K562 (cell line): ENCODE data around the gene CALHM3. TPM values are rescaled to one million over a fixed set of nuclear protein-coding genes. Genes with fewer than 3 reads are reported as not detected.

Experiments used
- ATAC-seq: fragments of 200-7000 bp; cut with Tn5 transposase; 3 replicates; pipeline ENCODE4 v1.9.1; 2020; ENCODE audit warnings: moderate library complexity
- BruUV-seq: library from RNA; stranded (reverse); fragments of 400-500 nt; replicated peaks from 2 replicates; lab custom pipeline; 2021; lab: Mats Ljungman, UMichigan
- CTCF ChIA-PET: fragments of 300-600 bp; formaldehyde crosslinking; extraction: SDS; loops from one replicate; lab custom pipeline; 2021; ENCODE audit warnings: low intra/inter-chr PET ratio; lab: Yijun Ruan, JAX
- POLR2A ChIA-PET: fragments of 300-600, 350-650 bp; sonication (Branson Sonifier 250); formaldehyde crosslinking; extraction: SDS; loops from one replicate; lab custom pipeline; 2021; ENCODE audit warnings: antibody characterized with exemption, inconsistent platforms; lab: Yijun Ruan, JAX
- DNase-seq, 4 experiments: peaks; one replicate each; pipeline versions ENCODE4 v3.0.0 to v3.0.0-alpha.2; 2011 to 2018; ENCODE audit warnings: low spot score in 3 of 4, mixed read lengths in 3 of 4; ENCODE audit errors: extremely low read depth in 1 of 4
- FAIRE-seq: peaks from 2 replicates; lab custom pipeline; 2011; peaks lifted over from hg19 to GRCh38; lab: Jason Lieb, UNC
- H2AFZ ChIP-seq: 2 replicates; pipeline ENCODE4 v1.6.0; 2011; ENCODE audit warnings: low read depth, low read length, control low read depth, inconsistent platforms
- H3K27ac ChIP-seq: fragments of 200-600 bp; 3 replicates; pipeline ENCODE4 v1.8.0; 2011; ENCODE audit warnings: low read depth, mild to moderate bottlenecking, control low read depth, inconsistent platforms, low read length, moderate library complexity, mixed read lengths; ENCODE audit errors: extremely low read depth
- H3K27me3 ChIP-seq, 2 experiments: fragments of 300-600 bp in 1 of 2; 2 replicates in 1 of 2; 3 replicates in 1 of 2; pipeline versions ENCODE4 v1.6.0 to v1.8.0; 2011; ENCODE audit warnings: inconsistent platforms in 2 of 2, low read length in 2 of 2, mild to moderate bottlenecking in 1 of 2, mixed read lengths in 1 of 2, moderate library complexity in 1 of 2; ENCODE audit not compliant: control insufficient read depth in 2 of 2, insufficient read depth in 2 of 2
- H3K36me3 ChIP-seq: fragments of 300-600 bp; 3 replicates; pipeline ENCODE4 v1.8.0; 2011; ENCODE audit warnings: mild to moderate bottlenecking, low read length, inconsistent platforms; ENCODE audit not compliant: control insufficient read depth, insufficient read depth
- H3K4me1 ChIP-seq, 2 experiments: fragments of 200-600 bp in 1 of 2; replicated peaks in 1 of 2; 2 replicates in 1 of 2; 3 replicates in 1 of 2; pipeline versions ENCODE4 v1.5.1 to v1.8.0; 2011; ENCODE audit warnings: inconsistent platforms in 2 of 2, low read length in 2 of 2, mild to moderate bottlenecking in 1 of 2, mixed read lengths in 1 of 2, moderate library complexity in 1 of 2; ENCODE audit not compliant: control insufficient read depth in 2 of 2, insufficient read depth in 2 of 2
- H3K4me2 ChIP-seq: 2 replicates; pipeline ENCODE4 v1.6.1; 2011; ENCODE audit warnings: low read length, control low read depth, inconsistent platforms, mixed read lengths; ENCODE audit not compliant: insufficient read depth
- H3K4me3 ChIP-seq: fragments of 200-600 bp; sonication (generic), shearing (Covaris generic); 2 replicates; pipeline ENCODE4 v1.5.1; 2016; ENCODE audit warnings: control low read depth, inconsistent platforms
- H3K79me2 ChIP-seq: fragments of 200-600 bp; 3 replicates; pipeline ENCODE4 v1.8.0; 2011; ENCODE audit warnings: low read length, inconsistent platforms; ENCODE audit not compliant: control insufficient read depth, insufficient read depth
- H3K9ac ChIP-seq, 2 experiments: 2 replicates each; pipeline versions ENCODE4 v1.6.0 to v1.6.1; 2011; ENCODE audit warnings: low read depth in 2 of 2, low read length in 2 of 2, control low read depth in 1 of 2, inconsistent platforms in 1 of 2, mild to moderate bottlenecking in 1 of 2, mixed read lengths in 1 of 2; ENCODE audit not compliant: insufficient read depth in 1 of 2
- H3K9me1 ChIP-seq: one replicate; pipeline ENCODE4 v1.6.0; 2011; ENCODE audit warnings: inconsistent platforms, mild to moderate bottlenecking, low read length, moderate library complexity; ENCODE audit not compliant: control insufficient read depth, insufficient read depth
- H3K9me3 ChIP-seq: replicated peaks from 2 replicates; pipeline ENCODE4 v1.5.1; 2011; ENCODE audit warnings: low read depth, low read length, inconsistent platforms; ENCODE audit not compliant: control insufficient read depth, insufficient read depth
- H4K20me1 ChIP-seq: replicated peaks from 2 replicates; pipeline ENCODE4 v1.6.1; 2011; ENCODE audit warnings: low read length, inconsistent platforms, mixed read lengths; ENCODE audit not compliant: control insufficient read depth, insufficient read depth
- ELF2 ChIP-seq: fragments of 250-450 bp; sonication (Bioruptor Pico); IDR thresholded peaks from 2 replicates; pipeline ENCODE4 v1.5.0; 2021; ENCODE audit warnings: mild to moderate bottlenecking
- HNRNPL ChIP-seq: fragments of 200-400 bp; formaldehyde crosslinking; IDR thresholded peaks from 2 replicates; pipeline ENCODE4 v1.6.1; 2017; ENCODE audit warnings: low read depth, mild to moderate bottlenecking, low read length
- KDM4B ChIP-seq, 2 experiments: fragments of 450-650 bp in 1 of 2; sonication (generic) in 1 of 2; IDR thresholded peaks; 2 replicates each; pipeline ENCODE4 v1.6.1; 2016 to 2017; ENCODE audit warnings: borderline replicate concordance in 2 of 2, antibody characterized with exemption in 1 of 2, low read depth in 1 of 2, mild to moderate bottlenecking in 1 of 2
- POLR2G ChIP-seq: fragments of 200-400 bp; formaldehyde crosslinking; IDR thresholded peaks from 2 replicates; pipeline ENCODE4 v1.6.1; 2017; ENCODE audit warnings: low read depth, mild to moderate bottlenecking, antibody characterized with exemption, low read length, moderate library complexity
- WGBS: fragments of 100-300 bp; shearing (Covaris generic); methylation state at CpG from one replicate; pipeline ENCODE4 v1.1.6; 2016; ENCODE audit warnings: low coverage, mixed read lengths; ENCODE audit not compliant: insufficient coverage; ENCODE audit errors: missing lambda C conversion rate; 5-methylcytosine and 5-hydroxymethylcytosine counted together
- in situ Hi-C: fragments of 300-500 bp; cut with MboI; formaldehyde crosslinking; loops from 4 replicates; pipeline ENCODE4 v1.15.0; 2018; ENCODE audit warnings: inconsistent platforms, mixed read lengths
- intact Hi-C: fragments of 100-400 bp; cut with micrococcal nuclease; formaldehyde crosslinking; loops from 2 replicates; pipeline ENCODE4 v1.14.2; 2022
- polyA plus RNA-seq, 8 experiments: library from polyadenylated mRNA; depleted of rRNA in 4 of 8; stranded (reverse) in 5 of 8; unstranded in 3 of 8; fragments of >200 nt; fragmentation: Nextera tagmentation in 2 of 8; fragmentation: Illumina TruSeq in 1 of 8; extraction: Ambion mirVana in 2 of 8; extraction: Trizol in 1 of 8; gene quantifications; 2 replicates each; pipeline versions ENCODE4 v1.2.1 to v1.2.3, GENCODE V29; 2011 to 2014; ENCODE audit warnings: inconsistent platforms in 1 of 8, missing spikeins in 1 of 8
- total RNA-seq, 7 experiments: library from RNA; depleted of rRNA in 6 of 7; stranded (reverse); fragments of >200 nt in 6 of 7; fragmentation: Illumina TruSeq in 2 of 7; extraction: Trizol in 2 of 7; gene quantifications; 2 replicates each; pipeline versions ENCODE4 v1.2.1 to v1.2.3, GENCODE V29; 2011 to 2021; ENCODE audit warnings: low replicate concordance in 1 of 7
- TF ChIP-seq, protein P1 (sequence below): fragments of 250-450 bp; sonication (Bioruptor Pico); IDR thresholded peaks from 2 replicates; pipeline ENCODE4 v1.6.1; 2021; ENCODE audit warnings: mild to moderate bottlenecking

The CALHM3 gene
- total and polyA plus RNA-seq, 9 of the 15 experiments (the other 6 are each of a cell fraction or from before 2014, with no cell fraction given) = not detected

DNA sequence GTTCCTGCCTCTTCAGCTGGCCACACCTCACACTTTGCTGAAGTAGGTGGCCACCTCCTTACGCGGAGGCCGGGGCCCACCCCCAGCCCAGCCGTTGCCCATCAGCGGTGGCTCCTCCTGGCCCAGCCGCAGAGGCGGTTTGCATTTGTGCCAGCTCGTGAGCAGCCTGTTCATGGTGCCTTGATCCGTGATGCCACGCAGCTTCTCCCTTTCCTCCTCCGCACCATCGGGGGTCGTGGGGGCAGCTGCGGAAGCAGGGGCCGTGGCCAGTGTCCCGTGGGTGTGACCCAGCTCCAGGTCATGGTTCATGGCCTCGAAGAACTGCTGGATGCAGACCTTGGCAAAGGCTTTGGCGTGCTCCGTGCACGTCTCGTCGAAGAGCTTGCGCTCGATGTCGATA is 23.8 kb downstream of the CALHM3 start:
- no TSS peak for BruUV-seq
- WGBS = 35% methylated on average over 25 of the region's 25 CpGs
- H3K27ac ChIP-seq = no peak overlapping the region
- no peaks in the 10 kb centered on the region for H3K27me3 ChIP-seq
- CTCF ChIA-PET = no interaction called here
- in situ Hi-C loops (no loop called here), intact Hi-C loops (no loop called here)
- DNase-seq = no peak
- no peaks in the 10 kb centered on the region for H3K9me1 ChIP-seq
- no peaks in the 10 kb centered on the region for H3K9me3 ChIP-seq
- FAIRE-seq = no peak
- H4K20me1 ChIP-seq = no peaks in the 10 kb centered on the region; the same call in 1 of the 2 replicates
- POLR2A ChIA-PET = no interaction called here
- no peak overlapping the region for H3K4me3 ChIP-seq
- H3K4me2 ChIP-seq = no peak overlapping the region
- no peak overlapping the region for H2AFZ ChIP-seq
- H3K9ac ChIP-seq = peak overlapping the region in 1 of 2 experiments; percentile 68; a peak in 1 of 4 replicates
- ATAC-seq = no peak
- TF ChIP-seq, protein P1, sequence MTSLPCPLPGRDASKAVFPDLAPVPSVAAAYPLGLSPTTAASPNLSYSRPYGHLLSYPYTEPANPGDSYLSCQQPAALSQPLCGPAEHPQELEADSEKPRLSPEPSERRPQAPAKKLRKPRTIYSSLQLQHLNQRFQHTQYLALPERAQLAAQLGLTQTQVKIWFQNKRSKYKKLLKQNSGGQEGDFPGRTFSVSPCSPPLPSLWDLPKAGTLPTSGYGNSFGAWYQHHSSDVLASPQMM = no peak
- TF ChIP-seq HNRNPL (no peak), POLR2G (0 out of 2 replicates have a peak, but pooled peaks have one; percentile 22)
- no peaks in the 10 kb centered on the region for H3K79me2 ChIP-seq
- H3K4me1 ChIP-seq = peaks cover 2 to 22% of the 10 kb centered on the region in 2 experiments; a peak in 3 of 5 replicates
- no peaks in the 10 kb centered on the region for H3K36me3 ChIP-seq

DNA sequence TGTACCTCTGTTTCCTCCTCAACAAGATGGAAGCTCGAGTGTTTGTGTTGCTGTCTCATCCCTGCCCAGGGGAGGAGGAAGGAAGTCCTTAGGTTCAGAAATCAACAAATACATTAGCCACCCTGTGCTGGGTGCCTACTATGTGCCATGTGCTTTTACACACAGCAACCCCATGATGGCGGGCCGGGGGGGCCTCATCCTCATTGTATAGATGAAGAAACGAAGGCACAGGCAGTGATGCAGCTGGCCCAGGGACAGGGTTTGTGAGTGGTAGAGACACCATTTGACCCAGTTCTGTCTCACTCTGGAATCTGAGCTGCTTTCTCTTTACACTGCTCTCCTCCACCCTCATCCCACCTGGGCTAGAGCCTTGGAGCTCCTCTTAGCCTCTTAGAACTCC is 25.0 kb downstream of the CALHM3 start:
- no peak overlapping the region for H3K9ac ChIP-seq
- H3K27me3 ChIP-seq = no peaks in the 10 kb centered on the region
- no peaks in the 10 kb centered on the region for H3K79me2 ChIP-seq
- in situ Hi-C loops (no loop called here), intact Hi-C loops (no loop called here)
- TF ChIP-seq KDM4B (IDR thresholded peaks at IDR 0.05; ENCODE audit: borderline replicate concordance in 2 of 2, low read depth in 1 of 2) (no peak), ELF2 (CRISPR knock-in tag) (no peak)
- no peak overlapping the region for H2AFZ ChIP-seq
- no peak overlapping the region for H3K4me2 ChIP-seq
- no peak overlapping the region for H3K4me3 ChIP-seq
- H3K4me1 ChIP-seq = peaks cover 2 to 27% of the 10 kb centered on the region in 2 experiments; a peak in 3 of 5 replicates
- CTCF ChIA-PET = no interaction called here
- no peaks in the 10 kb centered on the region for H3K36me3 ChIP-seq
- 21% methylated on average over 4 of the region's 4 CpGs for WGBS
- no peaks in the 10 kb centered on the region for H3K9me3 ChIP-seq
- POLR2A ChIA-PET = interaction anchor here (0.9 to 1.6 kb wide), 2 partner anchors 9 to 11 kb away, joined by 4 to 6 read pairs; no protein-coding TSS in a partner anchor
- H4K20me1 ChIP-seq = no peaks in the 10 kb centered on the region; the same call in 1 of the 2 replicates
- no peak for FAIRE-seq
- no TSS peak for BruUV-seq
- no peak for DNase-seq
- no peak overlapping the region for H3K27ac ChIP-seq
- ATAC-seq = no peak
- no peaks in the 10 kb centered on the region for H3K9me1 ChIP-seq
